Gastrocnemius medialis (tissue), 4 donors: Measurements from ENCODE around the gene FRMPD4. TPM values are rescaled to one million over a fixed set of nuclear protein-coding genes. Genes with fewer than 3 reads are reported as not detected.

Source experiments
- ATAC-seq, 2 donors: fragments of 150-250 bp; one replicate each; pipeline ENCODE4 v1.9.1; 2016
- DNase-seq, 2 donors: peaks; one replicate each; pipeline ENCODE4 v3.0.0-alpha.2; 2019
- H3K27ac ChIP-seq, 4 donors: fragments of 200-600 bp; sonication (generic); 1 replicate in 1 of 4; 2 replicates in 3 of 4; pipeline ENCODE4 v1.5.1; 2016 to 2018; ENCODE audit warnings: mild to moderate bottlenecking in 2 of 4, moderate library complexity in 1 of 4
- H3K27me3 ChIP-seq, 3 donors: fragments of 200-600 bp; sonication (generic) in 2 of 3; 1 replicate in 1 of 3; 2 replicates in 2 of 3; pipeline versions ENCODE4 v1.5.1 to v1.6.0; 2016 to 2019; ENCODE audit warnings: mild to moderate bottlenecking in 1 of 3, moderate library complexity in 1 of 3
- H3K36me3 ChIP-seq, 2 donors: fragments of 200-600 bp; sonication (generic) in 1 of 2; one replicate each; pipeline ENCODE4 v1.5.1; 2017 to 2018
- H3K4me1 ChIP-seq, 2 donors: fragments of 200-600 bp; sonication (generic) in 1 of 2; one replicate each; pipeline ENCODE4 v1.5.1; 2016 to 2017; ENCODE audit warnings: mild to moderate bottlenecking in 2 of 2
- H3K4me3 ChIP-seq, 4 donors: fragments of 200-600 bp; sonication (generic) in 3 of 4; 1 replicate in 1 of 4; 2 replicates in 3 of 4; pipeline ENCODE4 v1.5.1; 2016 to 2019; ENCODE audit warnings: mild to moderate bottlenecking in 2 of 4
- H3K9me3 ChIP-seq, 3 donors: fragments of 200-600 bp; sonication (generic) in 2 of 3; 1 replicate in 1 of 3; 2 replicates in 2 of 3; pipeline ENCODE4 v1.5.1; 2016 to 2019
- POLR2A ChIP-seq, 2 donors: fragments of 450-650 bp; IDR thresholded peaks; one replicate each; pipeline ENCODE4 v1.6.1; 2017; ENCODE audit warnings: antibody characterized with exemption in 2 of 2, mild to moderate bottlenecking in 2 of 2, moderate library complexity in 2 of 2
- in situ Hi-C, 4 donors: fragments of 200-750 bp; cut with MboI; loops; one replicate each; pipeline versions ENCODE4 v1.15.0 to v1.8.0; 2017; ENCODE audit warnings: low sequenced_read_pairs in 4 of 4
- intact Hi-C: fragments of 100-400 bp; cut with DNase I; formaldehyde crosslinking; loops from one replicate; pipeline ENCODE4 v1.15.1; 2023; ENCODE audit warnings: low total_unique reads
- total RNA-seq, 4 donors: library from RNA; depleted of rRNA; stranded (reverse); fragments of >200 nt; gene quantifications; one replicate each; pipeline versions ENCODE4 v1.1.0 to v1.2.3, GENCODE V29; 2016
- TF ChIP-seq, protein P1 (sequence below), 5 experiments: fragments of 450-650 bp in 3 of 5; fragments of 200-600 bp in 2 of 5; sonication (generic) in 2 of 5; IDR thresholded peaks in 4 of 5; conservative IDR thresholded peaks in 1 of 5; 1 replicate in 4 of 5; 2 replicates in 1 of 5; pipeline ENCODE4 v1.5.1; 2016 to 2019; ENCODE audit warnings: antibody characterized with exemption in 5 of 5, mild to moderate bottlenecking in 3 of 5, moderate library complexity in 3 of 5

FRMPD4 gene
- total RNA-seq, 4 donors from 2014 or later = 0.02 TPM; not detected in 3

DNA sequence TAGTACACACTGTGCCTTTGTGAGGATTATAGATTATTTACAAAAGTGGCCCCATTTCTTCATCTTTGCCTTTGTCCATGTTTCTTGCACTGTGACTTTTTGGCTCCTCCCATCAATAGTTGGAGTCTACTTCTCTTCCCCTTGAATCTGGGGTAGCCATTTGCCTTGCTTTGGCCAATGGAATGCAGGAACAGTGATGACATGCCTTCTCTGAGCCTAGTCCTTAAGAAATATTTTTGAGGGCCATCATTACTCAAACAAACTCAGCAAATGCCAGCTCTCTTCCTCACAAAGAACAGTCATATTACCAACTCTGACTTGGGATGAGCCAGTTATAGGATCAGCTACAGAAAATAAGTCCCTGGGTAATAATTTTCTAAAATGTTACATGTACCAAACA, 189.6 kb downstream of the FRMPD4 start:
- intact Hi-C loops = no loop called here
- in situ Hi-C loops = no loop called here
- TF ChIP-seq, protein P1, sequence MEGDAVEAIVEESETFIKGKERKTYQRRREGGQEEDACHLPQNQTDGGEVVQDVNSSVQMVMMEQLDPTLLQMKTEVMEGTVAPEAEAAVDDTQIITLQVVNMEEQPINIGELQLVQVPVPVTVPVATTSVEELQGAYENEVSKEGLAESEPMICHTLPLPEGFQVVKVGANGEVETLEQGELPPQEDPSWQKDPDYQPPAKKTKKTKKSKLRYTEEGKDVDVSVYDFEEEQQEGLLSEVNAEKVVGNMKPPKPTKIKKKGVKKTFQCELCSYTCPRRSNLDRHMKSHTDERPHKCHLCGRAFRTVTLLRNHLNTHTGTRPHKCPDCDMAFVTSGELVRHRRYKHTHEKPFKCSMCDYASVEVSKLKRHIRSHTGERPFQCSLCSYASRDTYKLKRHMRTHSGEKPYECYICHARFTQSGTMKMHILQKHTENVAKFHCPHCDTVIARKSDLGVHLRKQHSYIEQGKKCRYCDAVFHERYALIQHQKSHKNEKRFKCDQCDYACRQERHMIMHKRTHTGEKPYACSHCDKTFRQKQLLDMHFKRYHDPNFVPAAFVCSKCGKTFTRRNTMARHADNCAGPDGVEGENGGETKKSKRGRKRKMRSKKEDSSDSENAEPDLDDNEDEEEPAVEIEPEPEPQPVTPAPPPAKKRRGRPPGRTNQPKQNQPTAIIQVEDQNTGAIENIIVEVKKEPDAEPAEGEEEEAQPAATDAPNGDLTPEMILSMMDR (IDR thresholded peaks at IDR 0.05 in 4 of 5, conservative IDR thresholded peaks at IDR 0.05 in 1 of 5) = no peak
- TF ChIP-seq POLR2A (IDR thresholded peaks at IDR 0.05) = no peak

DNA sequence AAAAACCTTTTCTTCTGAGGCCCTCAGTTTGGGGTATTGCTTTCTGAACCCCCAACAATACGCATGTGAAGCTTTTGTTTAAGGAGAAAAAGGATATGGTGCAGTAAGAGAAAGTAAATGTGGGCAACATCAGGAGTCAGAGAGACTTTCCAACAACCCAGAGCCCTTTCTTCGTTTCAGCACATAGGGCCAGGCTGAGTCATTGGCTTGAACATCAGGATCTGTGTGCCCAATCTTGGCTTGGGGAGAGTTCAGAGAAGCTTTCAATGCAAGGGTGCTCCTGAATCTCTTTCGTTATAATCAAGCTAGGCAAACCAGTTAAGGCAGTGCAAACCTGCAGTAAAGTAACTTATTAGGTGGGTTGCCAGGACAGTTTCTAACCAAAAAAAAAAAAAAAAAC, 191.2 kb downstream of the FRMPD4 start:
- H3K36me3 ChIP-seq = no peaks in the 10 kb centered on the region
- DNase-seq = no peak
- in situ Hi-C loops = no loop called here
- H3K9me3 ChIP-seq = no peaks in the 10 kb centered on the region
- TF ChIP-seq, protein P1 (IDR thresholded peaks at IDR 0.05 in 4 of 5, conservative IDR thresholded peaks at IDR 0.05 in 1 of 5) = no peak
- TF ChIP-seq POLR2A (IDR thresholded peaks at IDR 0.05) = no peak
- no peak overlapping the region for H3K27ac ChIP-seq
- H3K27me3 ChIP-seq = no peaks in the 10 kb centered on the region
- H3K4me3 ChIP-seq = no peak overlapping the region
- intact Hi-C loops = no loop called here
- ATAC-seq = no peak
- no peaks in the 10 kb centered on the region for H3K4me1 ChIP-seq

More for the DNA sequence above, 189.6 kb downstream of the FRMPD4 start:
- Histone ChIP-seq H3K4me1 (no peaks in the 10 kb centered on the region), H3K27me3 (no peaks in the 10 kb centered on the region), H3K27ac (no peak overlapping the region), H3K9me3 (no peaks in the 10 kb centered on the region), H3K36me3 (no peaks in the 10 kb centered on the region), H3K4me3 (no peak overlapping the region)
- ATAC-seq (no peak), DNase-seq (no peak)

DNA sequence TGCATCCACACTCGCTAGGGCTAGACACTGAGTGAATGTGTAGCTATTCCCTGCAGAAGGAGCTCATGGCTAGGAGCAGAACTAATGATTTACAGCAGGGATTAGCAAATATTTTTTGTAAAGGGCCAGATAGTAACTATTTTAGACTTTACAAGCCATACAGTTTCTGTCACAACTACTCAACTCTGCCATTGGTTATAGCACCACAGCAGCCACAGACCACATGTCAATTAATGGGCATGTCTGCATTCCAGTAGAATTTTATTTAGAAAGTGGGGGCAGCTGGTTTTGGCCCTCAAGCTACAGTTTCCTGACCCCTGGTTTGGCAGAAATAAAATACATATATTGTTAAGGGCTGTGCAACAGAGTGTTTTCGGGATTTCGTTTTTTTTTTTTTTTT, 192.6 kb downstream of the FRMPD4 start:
- no peaks in the 10 kb centered on the region for H3K9me3 ChIP-seq
- no peak overlapping the region for H3K27ac ChIP-seq
- intact Hi-C loops (no loop called here), in situ Hi-C loops (no loop called here)
- no peak for DNase-seq
- TF ChIP-seq, protein P1 (IDR thresholded peaks at IDR 0.05 in 4 of 5, conservative IDR thresholded peaks at IDR 0.05 in 1 of 5) = no peak
- no peak for TF ChIP-seq POLR2A (IDR thresholded peaks at IDR 0.05)
- no peaks in the 10 kb centered on the region for H3K4me1 ChIP-seq
- ATAC-seq = no peak
- H3K27me3 ChIP-seq = no peaks in the 10 kb centered on the region
- H3K36me3 ChIP-seq = no peaks in the 10 kb centered on the region
- no peak overlapping the region for H3K4me3 ChIP-seq

DNA sequence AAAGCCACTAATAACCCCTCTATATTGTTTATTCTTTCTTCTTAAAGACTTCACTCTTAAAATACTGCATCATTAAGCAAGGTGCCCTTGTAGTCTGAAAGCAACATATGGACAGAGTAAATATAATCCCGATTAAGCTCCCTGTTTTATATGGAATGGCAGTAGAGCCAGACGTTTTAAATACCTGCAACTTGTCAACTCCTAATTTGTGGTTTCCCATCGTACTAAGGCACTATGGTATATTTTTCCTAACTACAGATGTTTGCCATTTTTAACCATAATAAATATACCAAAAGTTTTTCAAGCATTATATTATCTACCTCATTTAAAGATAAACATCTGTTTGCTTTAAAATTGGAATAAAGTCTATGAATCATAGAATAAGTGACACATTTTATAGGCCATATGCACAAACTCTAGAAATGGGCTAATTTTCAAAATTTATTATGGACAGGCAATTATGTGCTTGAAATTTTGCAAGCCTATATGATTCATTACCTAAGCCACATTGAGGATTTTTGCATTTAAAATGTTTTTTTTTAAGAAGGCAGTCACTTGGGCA, 194.6 kb downstream of the FRMPD4 start:
- no peak overlapping the region for H3K4me3 ChIP-seq
- in situ Hi-C loops = no loop called here
- no peaks in the 10 kb centered on the region for H3K27me3 ChIP-seq
- H3K36me3 ChIP-seq = no peaks in the 10 kb centered on the region
- TF ChIP-seq POLR2A (IDR thresholded peaks at IDR 0.05) = no peak
- TF ChIP-seq, protein P1 (IDR thresholded peaks at IDR 0.05 in 4 of 5, conservative IDR thresholded peaks at IDR 0.05 in 1 of 5) = no peak
- no peak for ATAC-seq
- intact Hi-C loops = no loop called here
- DNase-seq = no peak
- H3K27ac ChIP-seq = no peak overlapping the region
- H3K4me1 ChIP-seq = no peaks in the 10 kb centered on the region
- no peaks in the 10 kb centered on the region for H3K9me3 ChIP-seq

DNA sequence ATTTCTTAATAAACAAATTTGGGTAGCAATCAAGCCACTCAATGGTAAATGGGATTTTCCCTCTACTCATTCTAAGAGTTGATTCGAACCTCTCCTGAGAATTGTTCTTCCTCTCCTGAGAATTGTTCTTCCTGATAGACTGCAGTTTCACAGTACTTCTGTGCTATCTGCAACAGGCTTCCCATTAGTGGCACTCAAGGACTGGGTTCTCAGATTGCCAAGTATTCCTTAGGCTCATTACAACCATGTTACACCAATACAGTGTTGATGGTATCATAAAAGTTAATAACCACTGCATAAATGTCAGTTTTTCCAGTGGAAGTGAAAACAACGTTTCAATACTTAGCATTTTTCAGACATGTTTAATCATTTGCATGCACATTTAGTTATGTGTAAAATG, 201.6 kb downstream of the FRMPD4 start:
- no peak overlapping the region for H3K27ac ChIP-seq
- DNase-seq = no peak
- intact Hi-C loops (no loop called here), in situ Hi-C loops (no loop called here)
- no peaks in the 10 kb centered on the region for H3K4me1 ChIP-seq
- no peak overlapping the region for H3K4me3 ChIP-seq
- no peak for TF ChIP-seq POLR2A (IDR thresholded peaks at IDR 0.05)
- TF ChIP-seq, protein P1 (IDR thresholded peaks at IDR 0.05 in 4 of 5, conservative IDR thresholded peaks at IDR 0.05 in 1 of 5) = no peak
- no peak for ATAC-seq
- no peaks in the 10 kb centered on the region for H3K9me3 ChIP-seq
- no peaks in the 10 kb centered on the region for H3K36me3 ChIP-seq
- H3K27me3 ChIP-seq = no peaks in the 10 kb centered on the region
